Measurements from ENCODE around the gene GAGE1.

DNA sequence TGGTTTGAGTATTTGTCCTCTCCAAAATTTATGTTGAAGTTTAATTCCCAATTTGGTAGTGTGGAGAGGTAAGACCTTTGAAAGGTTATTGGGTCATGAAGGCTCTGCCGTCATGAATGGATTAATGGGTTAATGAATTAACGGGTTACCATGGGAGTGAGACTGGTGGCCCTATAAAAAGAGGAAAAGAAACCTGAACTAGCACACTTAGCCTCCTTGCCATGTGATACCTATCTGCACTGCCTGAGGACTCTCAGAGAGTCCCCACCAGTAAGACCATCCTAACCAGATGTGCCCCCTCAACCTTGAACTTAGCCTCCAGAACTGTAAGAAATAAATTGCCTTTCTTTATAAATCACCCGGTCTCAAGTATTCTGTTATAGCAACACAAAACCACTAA, 57.7 kb downstream of the GAGE1 start:
- TF ChIP-seq, protein P1, sequence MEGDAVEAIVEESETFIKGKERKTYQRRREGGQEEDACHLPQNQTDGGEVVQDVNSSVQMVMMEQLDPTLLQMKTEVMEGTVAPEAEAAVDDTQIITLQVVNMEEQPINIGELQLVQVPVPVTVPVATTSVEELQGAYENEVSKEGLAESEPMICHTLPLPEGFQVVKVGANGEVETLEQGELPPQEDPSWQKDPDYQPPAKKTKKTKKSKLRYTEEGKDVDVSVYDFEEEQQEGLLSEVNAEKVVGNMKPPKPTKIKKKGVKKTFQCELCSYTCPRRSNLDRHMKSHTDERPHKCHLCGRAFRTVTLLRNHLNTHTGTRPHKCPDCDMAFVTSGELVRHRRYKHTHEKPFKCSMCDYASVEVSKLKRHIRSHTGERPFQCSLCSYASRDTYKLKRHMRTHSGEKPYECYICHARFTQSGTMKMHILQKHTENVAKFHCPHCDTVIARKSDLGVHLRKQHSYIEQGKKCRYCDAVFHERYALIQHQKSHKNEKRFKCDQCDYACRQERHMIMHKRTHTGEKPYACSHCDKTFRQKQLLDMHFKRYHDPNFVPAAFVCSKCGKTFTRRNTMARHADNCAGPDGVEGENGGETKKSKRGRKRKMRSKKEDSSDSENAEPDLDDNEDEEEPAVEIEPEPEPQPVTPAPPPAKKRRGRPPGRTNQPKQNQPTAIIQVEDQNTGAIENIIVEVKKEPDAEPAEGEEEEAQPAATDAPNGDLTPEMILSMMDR (IDR thresholded peaks at IDR 0.05; ENCODE audit: low read length): no peak
- no peak for TF ChIP-seq EZH2 (optimal IDR thresholded peaks at IDR 0.05; ENCODE audit: low read depth, low read length)

All from MM.1S (cell line).